Stomach smooth muscle (tissue), 2 donors: ENCODE measurements around the gene PARVG.

ENCODE experiments used
- H3K27ac ChIP-seq: one replicate; pipeline ENCODE4 v1.7.0; 2013; ENCODE audit warnings: mild to moderate bottlenecking, low read length, inconsistent platforms
- H3K27me3 ChIP-seq, 2 donors: one replicate each; pipeline ENCODE4 v1.7.0; 2013; ENCODE audit warnings: low read length in 2 of 2; ENCODE audit not compliant: insufficient read depth in 2 of 2, control insufficient read depth in 1 of 2
- H3K36me3 ChIP-seq, 2 donors: one replicate each; pipeline ENCODE4 v1.7.0; 2013; ENCODE audit warnings: low read length in 2 of 2; ENCODE audit not compliant: control insufficient read depth in 2 of 2, insufficient read depth in 2 of 2
- H3K4me1 ChIP-seq: one replicate; pipeline ENCODE4 v1.7.0; 2013; ENCODE audit warnings: low read length; ENCODE audit not compliant: control insufficient read depth, insufficient read depth
- H3K4me3 ChIP-seq, 2 donors: one replicate each; pipeline ENCODE4 v1.7.0; 2013; ENCODE audit warnings: low read length in 2 of 2
- H3K9ac ChIP-seq, 2 donors: one replicate each; pipeline ENCODE4 v1.7.0; 2013; ENCODE audit warnings: low read length in 2 of 2, mild to moderate bottlenecking in 1 of 2
- H3K9me3 ChIP-seq, 2 donors: one replicate each; pipeline ENCODE4 v1.7.0; 2013; ENCODE audit warnings: low read length in 2 of 2; ENCODE audit not compliant: control insufficient read depth in 2 of 2
- donor health status: healthy.
- donor health status: Pancreatic carcinoma.

The PARVG gene

GRCh38 chr22:44179989-44180705, 578 bp upstream of the PARVG start:
- Histone ChIP-seq H3K27me3 (peaks cover 0 to 4% of the 10 kb centered on the region in 2 donors), H3K4me3 (no peak overlapping the region), H3K4me1 (no peaks in the 10 kb centered on the region)

GRCh38 chr22:44181033-44181911, 547 bp downstream of the PARVG start:
- Histone ChIP-seq H3K36me3 (no peaks in the 10 kb centered on the region), H3K4me3 (peak overlapping the region in 1 of 2 donors; percentile 22), H3K9me3 (no peaks in the 10 kb centered on the region), H3K27ac (no peak overlapping the region), H3K4me1 (no peaks in the 10 kb centered on the region), H3K27me3 (peaks cover 0 to 4% of the 10 kb centered on the region in 2 donors), H3K9ac (no peak overlapping the region)

More at GRCh38 chr22:44179989-44180705, 578 bp upstream of the PARVG start:
- H3K9me3 ChIP-seq, result no peaks in the 10 kb centered on the region
- no peaks in the 10 kb centered on the region for H3K36me3 ChIP-seq
- no peak overlapping the region for H3K27ac ChIP-seq
- no peak overlapping the region for H3K9ac ChIP-seq

DNA sequence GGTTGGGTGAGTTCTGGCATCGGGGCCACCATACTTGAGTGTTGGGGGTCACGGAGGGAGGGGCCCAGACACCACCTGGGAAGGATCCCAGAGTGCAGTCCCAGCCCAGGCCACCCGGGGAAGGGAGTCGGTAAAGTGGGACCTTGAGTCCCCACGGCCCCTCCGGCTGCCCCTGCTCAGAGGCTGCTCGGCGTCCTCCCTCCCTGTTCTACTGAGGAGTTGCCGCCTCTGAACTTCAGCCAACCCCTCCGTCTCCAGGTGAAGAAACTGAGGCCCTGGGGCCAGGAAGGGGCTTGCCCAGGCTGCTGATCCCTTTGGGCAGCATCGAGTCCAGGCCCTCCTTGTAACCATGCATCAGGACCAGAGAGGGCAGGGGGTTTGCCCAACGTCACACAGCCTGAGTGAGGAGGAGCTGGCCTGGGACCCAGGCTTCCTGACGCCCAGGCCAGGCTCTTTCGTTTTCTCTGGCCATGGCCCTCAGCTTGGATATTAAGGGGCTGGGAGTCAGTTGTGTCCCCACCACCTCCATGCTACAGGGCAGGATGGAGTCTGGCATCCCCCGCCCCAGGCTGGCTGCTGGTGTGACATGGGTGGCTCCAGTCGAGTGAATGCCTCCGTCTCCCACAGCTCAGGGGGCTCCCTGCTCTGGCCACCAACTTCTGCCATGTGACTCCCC, 1.3 kb downstream of the PARVG start:
- H3K9me3 ChIP-seq, result no peaks in the 10 kb centered on the region
- H3K27ac ChIP-seq, result no peak overlapping the region
- H3K36me3 ChIP-seq, result no peaks in the 10 kb centered on the region
- H3K4me3 ChIP-seq, result peak overlapping the region in 1 of 2 donors; percentile 22
- H3K9ac ChIP-seq, result no peak overlapping the region
- H3K4me1 ChIP-seq, result no peaks in the 10 kb centered on the region
- H3K27me3 ChIP-seq, result peaks cover 0 to 4% of the 10 kb centered on the region in 2 donors

GRCh38 chr22:44182588-44183286, 2.0 kb downstream of the PARVG start:
- H3K9ac ChIP-seq, result no peak overlapping the region
- H3K9me3 ChIP-seq, result no peaks in the 10 kb centered on the region
- H3K4me3 ChIP-seq, result no peak overlapping the region
- H3K36me3 ChIP-seq, result no peaks in the 10 kb centered on the region
- peaks cover 0 to 4% of the 10 kb centered on the region in 2 donors for H3K27me3 ChIP-seq
- no peaks in the 10 kb centered on the region for H3K4me1 ChIP-seq
- H3K27ac ChIP-seq, result no peak overlapping the region

DNA sequence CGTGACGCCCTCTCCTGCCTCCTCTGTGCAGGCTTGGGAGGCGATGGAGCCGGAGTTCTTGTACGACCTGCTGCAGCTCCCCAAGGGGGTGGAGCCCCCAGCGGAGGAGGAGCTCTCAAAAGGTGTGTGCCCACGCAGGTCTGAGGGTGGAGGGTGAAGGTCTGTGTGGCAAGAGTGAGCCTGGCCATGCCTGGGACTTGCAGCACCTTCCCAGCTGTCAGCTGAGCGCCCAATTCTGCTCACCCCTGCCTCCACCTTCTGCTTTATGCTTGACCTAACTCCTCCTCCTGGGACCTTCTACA, 2.5 kb downstream of the PARVG start:
- Histone ChIP-seq H3K9ac (no peak overlapping the region), H3K9me3 (no peaks in the 10 kb centered on the region), H3K4me1 (no peaks in the 10 kb centered on the region), H3K27me3 (peaks cover 0 to 4% of the 10 kb centered on the region in 2 donors), H3K4me3 (no peak overlapping the region), H3K36me3 (no peaks in the 10 kb centered on the region), H3K27ac (no peak overlapping the region)

DNA sequence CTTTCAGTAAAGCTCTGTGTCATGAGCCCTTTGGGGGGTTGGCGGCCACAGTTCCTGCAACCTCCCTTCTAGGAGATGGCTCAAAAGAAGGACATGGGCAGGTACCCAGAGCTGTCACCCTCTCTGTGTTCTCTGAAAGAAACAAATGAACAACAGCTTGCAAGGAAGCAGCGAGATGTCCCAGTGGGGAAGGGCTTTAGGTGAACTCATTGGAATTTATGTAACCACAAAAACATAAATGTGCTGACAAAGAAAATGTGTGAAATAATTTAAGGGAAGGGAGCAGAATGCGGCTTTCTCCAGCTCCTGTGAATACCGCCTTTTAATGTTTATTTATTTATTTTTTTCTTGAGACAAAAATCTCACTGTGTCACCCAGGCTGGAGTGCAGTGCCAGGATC, 3.3 kb downstream of the PARVG start:
- no peak overlapping the region for H3K27ac ChIP-seq
- H3K36me3 ChIP-seq, result no peaks in the 10 kb centered on the region
- H3K9me3 ChIP-seq, result no peaks in the 10 kb centered on the region
- H3K9ac ChIP-seq, result no peak overlapping the region
- peaks cover 0 to 4% of the 10 kb centered on the region in 2 donors for H3K27me3 ChIP-seq
- H3K4me3 ChIP-seq, result no peak overlapping the region
- H3K4me1 ChIP-seq, result no peaks in the 10 kb centered on the region

- Histone ChIP-seq H3K27me3 (peaks cover 0 to 4% of the 10 kb centered on the region in 2 donors), H3K4me1 (no peaks in the 10 kb centered on the region), H3K9ac (no peak overlapping the region), H3K9me3 (no peaks in the 10 kb centered on the region), H3K4me3 (no peak overlapping the region), H3K36me3 (no peaks in the 10 kb centered on the region), H3K27ac (no peak overlapping the region)
Measured at GRCh38 chr22:44185237-44186120, 4.8 kb downstream of the PARVG start.

DNA sequence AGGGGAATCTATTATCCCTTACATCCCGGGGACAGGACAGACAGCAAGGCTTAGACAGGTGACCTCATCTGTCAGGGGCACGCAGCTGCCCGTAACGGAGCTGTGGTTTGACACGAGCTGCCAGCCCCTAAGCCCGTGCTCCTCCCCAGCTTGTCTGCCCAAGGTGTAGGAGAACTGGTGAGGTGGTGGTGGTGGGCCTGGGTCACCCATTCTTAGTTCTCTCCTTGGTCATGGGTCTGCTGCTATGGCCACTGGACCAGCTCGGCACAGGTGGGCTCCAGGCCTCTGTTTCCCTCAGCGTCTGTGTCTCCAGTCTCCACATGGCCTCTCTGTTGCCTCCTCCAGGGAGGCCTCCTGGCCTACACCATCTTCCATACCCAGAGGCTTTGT, 5.4 kb downstream of the PARVG start:
- Histone ChIP-seq H3K4me3 (no peak overlapping the region), H3K4me1 (no peaks in the 10 kb centered on the region), H3K9me3 (no peaks in the 10 kb centered on the region), H3K27me3 (peaks cover 0 to 4% of the 10 kb centered on the region in 2 donors), H3K36me3 (no peaks in the 10 kb centered on the region), H3K27ac (no peak overlapping the region), H3K9ac (no peak overlapping the region)

- no peaks in the 10 kb centered on the region for H3K36me3 ChIP-seq
- no peaks in the 10 kb centered on the region for H3K4me1 ChIP-seq
- no peak overlapping the region for H3K27ac ChIP-seq
- H3K4me3 ChIP-seq, result no peak overlapping the region
- H3K27me3 ChIP-seq, result peaks cover 0 to 4% of the 10 kb centered on the region in 2 donors
- H3K9me3 ChIP-seq, result no peaks in the 10 kb centered on the region
- H3K9ac ChIP-seq, result no peak overlapping the region
Measured at GRCh38 chr22:44186737-44187136, 6.0 kb downstream of the PARVG start.
